ENCODE results near the gene ALKBH5. TPM values are rescaled to one million over a fixed set of nuclear protein-coding genes. Genes with fewer than 3 reads are reported as not detected.

The ALKBH5 gene
- total RNA-seq, 1 donor from 2014 or later: 104 TPM

DNA sequence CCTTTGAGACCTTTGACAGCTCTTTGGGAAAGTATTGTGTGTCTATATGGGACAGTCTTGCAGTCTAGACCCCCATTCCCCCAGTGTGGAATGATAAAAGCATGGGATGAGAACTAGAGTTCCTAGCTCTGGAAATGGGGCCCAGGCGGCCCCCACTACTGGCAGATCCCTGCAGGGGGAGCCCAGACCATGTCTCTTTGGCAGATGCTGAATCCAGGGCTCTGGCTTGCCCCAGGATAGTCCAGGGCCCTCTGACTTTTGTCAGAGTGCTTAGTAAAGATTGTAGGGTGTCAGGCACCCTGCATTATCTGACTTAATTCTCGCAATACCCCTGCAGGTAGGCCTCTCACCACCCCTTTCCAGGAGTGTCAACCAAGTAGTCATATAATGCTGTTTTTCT lies 8.3 kb downstream of the ALKBH5 start:
- Mint-ChIP-seq H3K36me3 (ENCODE audit: low read depth) (peaks cover 12% of the 10 kb centered on the region), H3K9me3 (no peaks in the 10 kb centered on the region)
- TF ChIP-seq, protein P1, sequence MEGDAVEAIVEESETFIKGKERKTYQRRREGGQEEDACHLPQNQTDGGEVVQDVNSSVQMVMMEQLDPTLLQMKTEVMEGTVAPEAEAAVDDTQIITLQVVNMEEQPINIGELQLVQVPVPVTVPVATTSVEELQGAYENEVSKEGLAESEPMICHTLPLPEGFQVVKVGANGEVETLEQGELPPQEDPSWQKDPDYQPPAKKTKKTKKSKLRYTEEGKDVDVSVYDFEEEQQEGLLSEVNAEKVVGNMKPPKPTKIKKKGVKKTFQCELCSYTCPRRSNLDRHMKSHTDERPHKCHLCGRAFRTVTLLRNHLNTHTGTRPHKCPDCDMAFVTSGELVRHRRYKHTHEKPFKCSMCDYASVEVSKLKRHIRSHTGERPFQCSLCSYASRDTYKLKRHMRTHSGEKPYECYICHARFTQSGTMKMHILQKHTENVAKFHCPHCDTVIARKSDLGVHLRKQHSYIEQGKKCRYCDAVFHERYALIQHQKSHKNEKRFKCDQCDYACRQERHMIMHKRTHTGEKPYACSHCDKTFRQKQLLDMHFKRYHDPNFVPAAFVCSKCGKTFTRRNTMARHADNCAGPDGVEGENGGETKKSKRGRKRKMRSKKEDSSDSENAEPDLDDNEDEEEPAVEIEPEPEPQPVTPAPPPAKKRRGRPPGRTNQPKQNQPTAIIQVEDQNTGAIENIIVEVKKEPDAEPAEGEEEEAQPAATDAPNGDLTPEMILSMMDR (conservative IDR thresholded peaks at IDR 0.05): peak; percentile 40

GRCh38 chr17:18194394-18194793 lies 10.8 kb downstream of the ALKBH5 start:
- H3K27ac Mint-ChIP-seq (ENCODE audit: unreplicated experiment): no peak overlapping the region
- DNase-seq (ENCODE audit: low read depth, low spot score): no peak
- peaks cover 19% of the 10 kb centered on the region for H3K4me1 Mint-ChIP-seq
- TF ChIP-seq, protein P1 (conservative IDR thresholded peaks at IDR 0.05): no peak
- no peaks in the 10 kb centered on the region for H3K9me3 Mint-ChIP-seq
- H3K4me3 Mint-ChIP-seq: peak overlapping the region; percentile 47
- H3K36me3 Mint-ChIP-seq (ENCODE audit: low read depth): peaks cover 10% of the 10 kb centered on the region
- H3K27me3 Mint-ChIP-seq (ENCODE audit: low read depth): no peaks in the 10 kb centered on the region

More for the DNA sequence above, 8.3 kb downstream of the ALKBH5 start:
- Mint-ChIP-seq H3K4me1 (peaks cover 37% of the 10 kb centered on the region), H3K27ac (ENCODE audit: unreplicated experiment) (no peak overlapping the region), H3K27me3 (ENCODE audit: low read depth) (no peaks in the 10 kb centered on the region), H3K4me3 (no peak overlapping the region)
- no peak for DNase-seq (ENCODE audit: low read depth, low spot score)

DNA sequence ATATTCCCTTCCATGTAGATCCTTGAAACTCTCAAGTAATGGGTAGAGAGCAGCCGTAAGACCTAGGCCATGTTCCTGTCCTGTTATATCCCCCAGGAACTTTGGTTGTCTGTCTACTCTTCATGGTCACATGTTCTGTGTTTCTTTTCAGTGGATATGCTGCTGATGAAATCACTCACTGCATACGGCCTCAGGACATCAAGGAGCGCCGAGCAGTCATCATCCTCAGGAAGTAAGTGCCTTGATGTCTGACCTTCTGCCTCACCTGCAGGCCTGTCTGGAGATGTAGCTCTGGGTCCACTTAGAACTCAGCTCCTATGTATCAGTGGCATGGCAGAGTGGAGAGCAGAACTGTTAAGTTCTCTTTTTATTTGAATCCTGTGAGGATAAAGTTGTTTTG lies 11.2 kb downstream of the ALKBH5 start:
- no peak overlapping the region for H3K4me3 Mint-ChIP-seq
- H3K4me1 Mint-ChIP-seq: peaks cover 15% of the 10 kb centered on the region
- H3K36me3 Mint-ChIP-seq (ENCODE audit: low read depth): peaks cover 7% of the 10 kb centered on the region
- no peaks in the 10 kb centered on the region for H3K27me3 Mint-ChIP-seq (ENCODE audit: low read depth)
- no peak overlapping the region for H3K27ac Mint-ChIP-seq (ENCODE audit: unreplicated experiment)
- TF ChIP-seq, protein P1 (conservative IDR thresholded peaks at IDR 0.05): no peak
- no peak for DNase-seq (ENCODE audit: low read depth, low spot score)
- H3K9me3 Mint-ChIP-seq: no peaks in the 10 kb centered on the region

DNA sequence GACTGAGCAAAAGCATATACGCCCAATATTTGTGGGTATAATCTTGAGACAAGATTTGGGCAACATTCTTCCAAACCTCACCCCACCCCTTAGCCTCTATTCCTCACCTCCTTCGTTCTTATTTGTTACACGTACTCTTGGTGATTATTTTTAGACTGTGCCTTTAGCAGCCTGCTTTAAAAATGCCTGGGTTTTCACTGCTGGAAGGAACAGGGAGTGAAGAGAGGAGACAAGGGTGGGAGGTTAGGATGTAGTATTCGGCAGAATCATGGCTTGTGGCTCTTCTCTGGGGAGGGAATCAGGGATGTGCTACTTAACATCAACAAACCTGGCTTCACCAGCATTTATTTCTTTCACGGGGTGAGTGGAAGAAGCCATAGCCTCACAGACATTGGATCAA lies 11.6 kb downstream of the ALKBH5 start:
- Mint-ChIP-seq H3K9me3 (no peaks in the 10 kb centered on the region), H3K27ac (ENCODE audit: unreplicated experiment) (no peak overlapping the region), H3K4me3 (no peak overlapping the region), H3K27me3 (ENCODE audit: low read depth) (no peaks in the 10 kb centered on the region), H3K36me3 (ENCODE audit: low read depth) (peaks cover 5% of the 10 kb centered on the region), H3K4me1 (peaks cover 12% of the 10 kb centered on the region)
- DNase-seq (ENCODE audit: low read depth, low spot score): no peak
- TF ChIP-seq, protein P1 (conservative IDR thresholded peaks at IDR 0.05): no peak

GRCh38 chr17:18197535-18198194 lies 14.0 kb downstream of the ALKBH5 start:
- Mint-ChIP-seq H3K36me3 (ENCODE audit: low read depth) (peaks cover 2% of the 10 kb centered on the region), H3K9me3 (no peaks in the 10 kb centered on the region), H3K27ac (ENCODE audit: unreplicated experiment) (no peak overlapping the region), H3K4me3 (no peak overlapping the region), H3K27me3 (ENCODE audit: low read depth) (no peaks in the 10 kb centered on the region), H3K4me1 (no peaks in the 10 kb centered on the region)
- TF ChIP-seq, protein P1 (conservative IDR thresholded peaks at IDR 0.05): no peak
- DNase-seq (ENCODE audit: low read depth, low spot score): no peak

All from neural crest cell (in vitro differentiated cells).